GM18951 (cell line): ENCODE data around the gene SPTLC3.

ENCODE experiments used
- POLR2A ChIP-seq: IDR thresholded peaks from 4 replicates; pipeline ENCODE4 v1.6.1; 2011; ENCODE audit warnings: mild to moderate bottlenecking; ENCODE audit not compliant: insufficient read length, insufficient read depth; ENCODE audit errors: extremely low read depth
- in situ Hi-C: fragments of 300-500 bp; cut with MboI; formaldehyde crosslinking; loops from one replicate; pipeline ENCODE4 v1.12.0; 2022; ENCODE audit warnings: low sequenced_read_pairs, mixed read lengths, inconsistent platforms; ENCODE audit not compliant: unreplicated experiment

Gene SPTLC3

GRCh38 chr20:13128173-13128572 lies 119.4 kb downstream of the SPTLC3 start:
- no peak for TF ChIP-seq POLR2A
- in situ Hi-C loops = loop anchor here (10.0 kb wide), 1 partner anchor 417 kb away; no protein-coding TSS in a partner anchor

- TF ChIP-seq POLR2A = no peak
- in situ Hi-C loops = no loop called here
Measured at GRCh38 chr20:13130061-13130706, 121.4 kb downstream of the SPTLC3 start.

- in situ Hi-C loops = no loop called here
- TF ChIP-seq POLR2A = no peak
Measured at GRCh38 chr20:13130707-13131103, 121.9 kb downstream of the SPTLC3 start.

- in situ Hi-C loops = no loop called here
Measured at GRCh38 chr20:13131688-13132087, 122.9 kb downstream of the SPTLC3 start.

GRCh38 chr20:13139459-13140150 lies 130.8 kb downstream of the SPTLC3 start:
- TF ChIP-seq POLR2A = no peak

More at GRCh38 chr20:13131688-13132087, 122.9 kb downstream of the SPTLC3 start:
- no peak for TF ChIP-seq POLR2A

GRCh38 chr20:13140201-13140600 lies 131.4 kb downstream of the SPTLC3 start:
- no peak for TF ChIP-seq POLR2A
- in situ Hi-C loops = no loop called here

More at GRCh38 chr20:13139459-13140150, 130.8 kb downstream of the SPTLC3 start:
- in situ Hi-C loops = no loop called here

GRCh38 chr20:13140775-13141174 lies 132.0 kb downstream of the SPTLC3 start:
- in situ Hi-C loops = no loop called here
- TF ChIP-seq POLR2A = no peak

GRCh38 chr20:13141546-13141945 lies 132.8 kb downstream of the SPTLC3 start:
- in situ Hi-C loops = no loop called here
- no peak for TF ChIP-seq POLR2A

- in situ Hi-C loops = no loop called here
Measured at GRCh38 chr20:13142143-13142542, 133.4 kb downstream of the SPTLC3 start.

GRCh38 chr20:13147071-13147963 lies 138.5 kb downstream of the SPTLC3 start:
- no peak for TF ChIP-seq POLR2A
- in situ Hi-C loops = no loop called here

More at GRCh38 chr20:13142143-13142542, 133.4 kb downstream of the SPTLC3 start:
- TF ChIP-seq POLR2A = no peak

GRCh38 chr20:13147971-13148370 lies 139.2 kb downstream of the SPTLC3 start:
- in situ Hi-C loops = no loop called here
- no peak for TF ChIP-seq POLR2A

- TF ChIP-seq POLR2A = no peak
- in situ Hi-C loops = no loop called here
Measured at GRCh38 chr20:13148402-13148801, 139.6 kb downstream of the SPTLC3 start.

- no peak for TF ChIP-seq POLR2A
- in situ Hi-C loops = no loop called here
Measured at GRCh38 chr20:13148961-13149360, 140.2 kb downstream of the SPTLC3 start.
